Cardiac fibroblast (primary cell): ENCODE measurements around the gene HIF3A.
A peak's percentile ranks its signal among the peaks of the same experiment; 100 is the strongest.

ENCODE experiments used
- DNase-seq, 2 donors: peaks; one replicate each; pipeline versions ENCODE4 v3.0.0 to v3.0.0-alpha.2; 2010; ENCODE audit warnings: low read depth in 2 of 2
- H3K4me3 ChIP-seq, 2 donors: replicated peaks in 1 of 2; 1 replicate in 1 of 2; 2 replicates in 1 of 2; pipeline ENCODE4 v1.5.1; 2011; ENCODE audit warnings: low read depth in 2 of 2, low read length in 2 of 2, mild to moderate bottlenecking in 2 of 2, moderate library complexity in 1 of 2
- TF ChIP-seq, protein P1 (sequence below): IDR thresholded peaks from one replicate; pipeline ENCODE4 v1.5.1; 2011; ENCODE audit warnings: low read depth, mild to moderate bottlenecking, low read length, inconsistent platforms

HIF3A gene

GRCh38 chr19:46284635-46285034, 12.2 kb upstream of the HIF3A start:
- TF ChIP-seq, protein P1, sequence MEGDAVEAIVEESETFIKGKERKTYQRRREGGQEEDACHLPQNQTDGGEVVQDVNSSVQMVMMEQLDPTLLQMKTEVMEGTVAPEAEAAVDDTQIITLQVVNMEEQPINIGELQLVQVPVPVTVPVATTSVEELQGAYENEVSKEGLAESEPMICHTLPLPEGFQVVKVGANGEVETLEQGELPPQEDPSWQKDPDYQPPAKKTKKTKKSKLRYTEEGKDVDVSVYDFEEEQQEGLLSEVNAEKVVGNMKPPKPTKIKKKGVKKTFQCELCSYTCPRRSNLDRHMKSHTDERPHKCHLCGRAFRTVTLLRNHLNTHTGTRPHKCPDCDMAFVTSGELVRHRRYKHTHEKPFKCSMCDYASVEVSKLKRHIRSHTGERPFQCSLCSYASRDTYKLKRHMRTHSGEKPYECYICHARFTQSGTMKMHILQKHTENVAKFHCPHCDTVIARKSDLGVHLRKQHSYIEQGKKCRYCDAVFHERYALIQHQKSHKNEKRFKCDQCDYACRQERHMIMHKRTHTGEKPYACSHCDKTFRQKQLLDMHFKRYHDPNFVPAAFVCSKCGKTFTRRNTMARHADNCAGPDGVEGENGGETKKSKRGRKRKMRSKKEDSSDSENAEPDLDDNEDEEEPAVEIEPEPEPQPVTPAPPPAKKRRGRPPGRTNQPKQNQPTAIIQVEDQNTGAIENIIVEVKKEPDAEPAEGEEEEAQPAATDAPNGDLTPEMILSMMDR = no peak
- no peak for DNase-seq
- H3K4me3 ChIP-seq = no peak overlapping the region

DNA sequence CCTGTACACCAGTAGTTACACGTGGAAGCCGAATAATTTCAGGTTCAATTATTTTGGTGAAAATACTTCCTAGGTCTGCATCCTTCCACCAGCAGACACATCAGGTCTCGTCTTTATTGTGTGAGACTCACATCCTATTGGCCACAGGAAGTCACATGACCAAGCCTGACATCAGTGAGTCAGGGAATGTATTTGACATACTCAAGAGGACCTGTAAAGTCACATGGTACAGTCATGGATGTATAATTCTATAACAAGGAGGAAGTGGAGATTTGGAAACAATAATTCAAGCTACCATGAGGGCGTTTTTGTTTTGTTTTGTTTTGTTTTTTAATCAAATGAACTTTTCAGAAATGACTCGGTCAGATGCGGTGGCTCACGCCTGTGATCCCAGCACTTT, 9.3 kb upstream of the HIF3A start:
- no peak overlapping the region for H3K4me3 ChIP-seq
- DNase-seq = peak in 1 of 2 donors; percentile 58
- TF ChIP-seq, protein P1 = no peak

- TF ChIP-seq, protein P1 = no peak
- H3K4me3 ChIP-seq = peak overlapping the region in 1 of 2 donors; percentile 33
- peak; percentile 93 to 99 for DNase-seq
Measured at GRCh38 chr19:46288896-46289588, 7.8 kb upstream of the HIF3A start.

GRCh38 chr19:46289724-46290619, 6.9 kb upstream of the HIF3A start:
- H3K4me3 ChIP-seq = no peak overlapping the region

DNA sequence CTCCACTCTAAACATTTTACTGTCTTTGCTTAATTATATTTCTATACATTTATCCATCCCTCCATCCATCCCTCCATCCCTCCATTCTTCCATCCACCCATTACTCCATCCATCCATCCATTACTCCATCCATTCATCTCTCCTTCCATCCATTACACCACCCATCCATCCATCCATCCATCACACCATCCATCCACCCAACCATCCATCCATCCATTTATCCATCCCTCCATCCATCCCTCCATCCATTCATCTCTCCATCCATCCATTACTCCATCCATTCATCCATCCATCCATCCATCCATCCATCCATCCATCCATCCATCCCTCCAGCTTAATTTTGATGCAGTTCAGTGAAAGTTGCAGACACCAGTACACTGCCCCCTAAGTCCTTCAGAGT, 5.0 kb upstream of the HIF3A start:
- TF ChIP-seq, protein P1 = no peak
- H3K4me3 ChIP-seq = no peak overlapping the region
- no peak for DNase-seq

More at GRCh38 chr19:46289724-46290619, 6.9 kb upstream of the HIF3A start:
- TF ChIP-seq, protein P1 = no peak
- no peak for DNase-seq

- H3K4me3 ChIP-seq = no peak overlapping the region
- DNase-seq = no peak
- TF ChIP-seq, protein P1 = no peak
Measured at GRCh38 chr19:46294494-46294893, 2.3 kb upstream of the HIF3A start.
